ES-I3 (cell line): ENCODE data around the gene ATP8A1.

Source experiments
- H3K36me3 ChIP-seq: 2 replicates; pipeline ENCODE4 v1.6.1; 2013; ENCODE audit warnings: mild to moderate bottlenecking, low read length, control low read depth, moderate library complexity; ENCODE audit not compliant: insufficient read depth
- H3K4me1 ChIP-seq: 2 replicates; pipeline ENCODE4 v1.6.1; 2013; ENCODE audit warnings: mild to moderate bottlenecking, control low read depth, low read length; ENCODE audit not compliant: insufficient read depth
- H3K9ac ChIP-seq: 2 replicates; pipeline ENCODE4 v1.6.1; 2013; ENCODE audit warnings: low read depth, mild to moderate bottlenecking, low read length, moderate library complexity
- H3K9me3 ChIP-seq: 2 replicates; pipeline ENCODE4 v1.6.1; 2013; ENCODE audit warnings: mild to moderate bottlenecking, low read length, moderate library complexity; ENCODE audit not compliant: control insufficient read depth, insufficient read depth

Gene ATP8A1

DNA sequence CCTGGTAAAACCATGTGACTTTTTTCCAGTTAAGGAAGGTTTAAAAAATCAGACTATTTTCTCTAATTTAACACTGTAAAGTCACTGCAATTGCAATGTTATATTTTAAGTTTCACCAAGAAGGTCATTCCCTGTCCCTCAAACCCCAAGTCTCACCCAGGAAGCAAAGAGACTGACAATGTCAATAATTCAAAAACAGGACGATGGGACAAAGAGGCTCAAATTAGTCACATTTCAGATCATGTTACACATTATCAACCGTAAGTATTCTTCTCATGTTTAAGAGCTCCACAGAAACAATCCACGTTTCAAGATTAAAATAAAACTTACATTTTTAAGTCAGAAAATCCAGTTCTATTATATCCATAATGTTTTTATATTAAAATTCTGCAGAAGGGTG lies 246.5 kb downstream of the ATP8A1 start:
- no peaks in the 10 kb centered on the region for H3K9me3 ChIP-seq
- H3K36me3 ChIP-seq: no peaks in the 10 kb centered on the region
- no peak overlapping the region for H3K9ac ChIP-seq
- peaks cover 23% of the 10 kb centered on the region for H3K4me1 ChIP-seq

DNA sequence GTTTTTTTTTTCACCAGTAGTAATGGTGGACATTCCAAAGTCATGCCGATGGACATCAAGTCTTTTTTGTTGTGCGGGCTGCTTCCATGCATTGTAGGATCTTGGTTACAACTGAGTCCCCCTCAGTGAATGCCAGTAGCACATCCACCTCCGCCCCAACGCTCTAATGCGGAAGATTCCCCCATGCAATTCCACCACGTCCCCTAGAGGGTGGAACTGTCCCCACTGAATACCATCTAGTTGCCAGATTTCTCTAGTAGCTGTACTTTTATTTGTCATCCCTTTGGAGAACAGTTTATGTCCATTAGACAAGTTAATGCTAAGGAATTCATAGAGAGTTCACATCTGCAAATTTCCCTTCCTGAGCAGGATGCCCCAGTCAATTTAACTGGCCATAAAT lies 252.9 kb downstream of the ATP8A1 start:
- H3K9me3 ChIP-seq: no peaks in the 10 kb centered on the region
- no peaks in the 10 kb centered on the region for H3K36me3 ChIP-seq
- no peak overlapping the region for H3K9ac ChIP-seq
- peaks cover 12% of the 10 kb centered on the region for H3K4me1 ChIP-seq

DNA sequence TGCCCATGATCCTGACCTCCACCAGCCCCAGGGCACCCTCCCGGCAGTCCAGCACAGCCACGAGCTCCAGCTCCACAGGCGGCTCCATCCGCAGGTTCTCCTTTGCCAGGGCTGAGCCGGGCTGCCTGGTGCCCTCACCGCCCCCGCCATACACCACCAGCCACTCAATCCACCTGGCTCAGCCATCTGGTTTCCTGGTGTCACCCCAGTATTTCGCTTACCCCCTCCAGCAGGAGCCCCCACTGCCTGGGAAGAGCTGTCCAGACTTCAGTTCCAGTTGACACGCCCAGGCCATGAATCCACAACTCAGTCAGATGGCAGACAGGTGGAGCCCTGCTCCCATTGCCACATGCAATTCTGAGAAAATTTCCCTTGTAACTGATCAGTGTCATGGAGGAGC lies 255.7 kb downstream of the ATP8A1 start:
- H3K4me1 ChIP-seq: peaks cover 19% of the 10 kb centered on the region
- no peaks in the 10 kb centered on the region for H3K36me3 ChIP-seq
- H3K9ac ChIP-seq: no peak overlapping the region
- no peaks in the 10 kb centered on the region for H3K9me3 ChIP-seq

DNA sequence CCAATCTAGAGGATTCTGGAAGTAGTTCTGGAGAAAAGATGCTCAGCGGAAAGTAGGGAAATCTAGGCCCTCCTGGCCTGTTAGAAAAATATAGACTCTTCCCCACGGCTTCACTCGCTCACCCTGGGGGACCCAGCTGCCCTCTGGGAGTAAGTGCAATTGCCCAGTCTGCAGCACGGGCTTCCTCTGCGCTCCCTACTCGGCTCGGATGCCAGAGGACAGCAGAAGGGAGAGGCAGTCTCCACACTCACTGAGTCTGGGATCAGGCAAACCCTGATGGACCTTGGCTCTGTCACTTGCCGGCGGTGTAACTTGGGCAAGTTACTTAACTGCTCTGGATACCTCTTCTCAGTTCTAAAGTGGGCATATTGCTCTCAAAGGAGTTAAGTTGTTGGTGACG lies 257.5 kb downstream of the ATP8A1 start:
- H3K9ac ChIP-seq: peak overlapping the region; percentile 70; the same call in 1 of the 2 replicates
- H3K9me3 ChIP-seq: no peaks in the 10 kb centered on the region
- peaks cover 19% of the 10 kb centered on the region for H3K4me1 ChIP-seq
- no peaks in the 10 kb centered on the region for H3K36me3 ChIP-seq

DNA sequence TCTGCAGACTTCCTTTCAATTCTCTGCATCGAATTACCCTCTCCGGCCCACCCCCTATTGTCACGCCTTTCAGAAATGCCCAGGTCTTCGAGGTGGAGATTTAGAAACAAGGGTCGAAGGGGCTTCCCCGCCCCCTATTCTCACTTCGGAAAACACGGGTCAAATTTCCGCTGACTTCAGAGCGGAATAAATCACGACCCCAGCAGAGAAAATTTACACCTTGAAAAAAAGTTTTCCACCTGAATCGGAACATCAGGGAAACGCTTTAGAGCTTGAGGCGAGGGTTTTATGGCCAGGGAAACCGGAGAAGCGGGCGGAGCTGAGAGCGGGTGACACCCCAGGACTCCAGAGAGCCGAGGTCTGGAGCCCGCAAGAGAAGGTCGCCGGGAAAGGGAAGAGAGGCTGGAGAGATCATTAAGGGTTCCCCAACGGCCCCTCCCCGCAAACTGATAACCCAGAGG lies 258.0 kb downstream of the ATP8A1 start:
- Histone ChIP-seq H3K36me3 (no peaks in the 10 kb centered on the region), H3K9ac (peak overlapping the region; percentile 70; the same call in 1 of the 2 replicates), H3K9me3 (no peaks in the 10 kb centered on the region), H3K4me1 (peaks cover 19% of the 10 kb centered on the region)

DNA sequence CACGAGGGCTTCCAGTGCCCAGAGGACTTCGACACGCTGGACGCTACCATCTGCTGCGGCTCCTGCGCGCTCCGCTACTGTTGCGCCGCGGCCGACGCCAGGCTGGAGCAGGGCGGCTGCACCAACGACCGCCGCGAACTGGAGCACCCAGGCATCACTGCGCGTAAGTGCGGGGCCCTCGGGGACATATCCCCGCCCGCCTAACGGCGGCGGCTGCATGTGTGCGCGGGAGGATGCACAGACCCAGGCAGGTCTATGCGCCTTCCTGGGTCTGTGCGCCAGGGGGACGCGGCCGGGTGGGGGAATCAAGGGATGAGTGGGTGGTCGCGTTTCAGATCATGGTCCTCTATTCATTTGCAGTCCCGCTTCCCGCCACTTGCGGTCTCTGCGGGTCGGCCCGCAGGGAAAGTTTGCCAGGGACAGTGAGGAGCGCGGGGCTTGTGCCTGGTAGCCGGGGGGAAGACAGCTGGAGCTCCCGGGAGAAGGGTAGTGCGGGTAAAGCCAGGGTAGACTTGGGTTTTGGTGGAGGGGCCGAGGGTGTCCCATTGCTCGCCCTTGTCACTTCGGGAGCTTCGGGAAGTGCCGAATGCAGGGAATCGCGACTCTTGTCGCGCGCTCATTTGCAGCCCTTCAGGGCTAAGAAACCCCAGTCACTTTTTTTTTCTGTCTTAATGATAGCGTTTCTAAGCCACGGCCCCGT lies 258.6 kb downstream of the ATP8A1 start:
- no peaks in the 10 kb centered on the region for H3K9me3 ChIP-seq
- no peaks in the 10 kb centered on the region for H3K36me3 ChIP-seq
- H3K4me1 ChIP-seq: peaks cover 19% of the 10 kb centered on the region
- H3K9ac ChIP-seq: peak overlapping the region; percentile 70

DNA sequence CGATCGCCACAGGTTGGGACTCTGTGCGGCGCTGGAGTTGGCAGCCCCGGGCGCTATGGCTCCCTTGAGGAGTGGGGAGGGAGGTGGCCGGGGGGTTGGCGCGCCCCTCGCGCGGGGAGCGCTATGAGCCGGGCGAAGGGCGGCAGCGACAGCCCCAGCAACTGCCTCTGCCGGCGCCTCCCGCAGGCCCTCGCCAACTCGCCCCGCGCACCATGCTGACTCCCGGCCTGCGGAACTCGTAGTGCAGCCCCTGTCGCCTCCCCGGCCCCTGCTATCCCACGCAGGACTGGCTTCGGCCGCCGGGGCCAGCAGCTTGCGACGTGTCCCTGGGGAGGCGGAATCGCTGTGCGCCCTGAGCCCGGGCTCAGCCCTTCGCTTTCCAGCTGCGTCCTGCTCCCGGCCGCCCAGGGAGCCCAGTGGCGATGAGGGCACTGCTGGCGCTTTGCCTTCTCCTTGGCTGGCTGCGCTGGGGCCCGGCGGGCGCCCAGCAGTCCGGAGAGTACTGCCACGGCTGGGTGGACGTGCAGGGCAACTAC lies 259.2 kb downstream of the ATP8A1 start:
- no peaks in the 10 kb centered on the region for H3K36me3 ChIP-seq
- H3K9ac ChIP-seq: peak overlapping the region; percentile 70
- H3K4me1 ChIP-seq: peaks cover 19% of the 10 kb centered on the region
- no peaks in the 10 kb centered on the region for H3K9me3 ChIP-seq

DNA sequence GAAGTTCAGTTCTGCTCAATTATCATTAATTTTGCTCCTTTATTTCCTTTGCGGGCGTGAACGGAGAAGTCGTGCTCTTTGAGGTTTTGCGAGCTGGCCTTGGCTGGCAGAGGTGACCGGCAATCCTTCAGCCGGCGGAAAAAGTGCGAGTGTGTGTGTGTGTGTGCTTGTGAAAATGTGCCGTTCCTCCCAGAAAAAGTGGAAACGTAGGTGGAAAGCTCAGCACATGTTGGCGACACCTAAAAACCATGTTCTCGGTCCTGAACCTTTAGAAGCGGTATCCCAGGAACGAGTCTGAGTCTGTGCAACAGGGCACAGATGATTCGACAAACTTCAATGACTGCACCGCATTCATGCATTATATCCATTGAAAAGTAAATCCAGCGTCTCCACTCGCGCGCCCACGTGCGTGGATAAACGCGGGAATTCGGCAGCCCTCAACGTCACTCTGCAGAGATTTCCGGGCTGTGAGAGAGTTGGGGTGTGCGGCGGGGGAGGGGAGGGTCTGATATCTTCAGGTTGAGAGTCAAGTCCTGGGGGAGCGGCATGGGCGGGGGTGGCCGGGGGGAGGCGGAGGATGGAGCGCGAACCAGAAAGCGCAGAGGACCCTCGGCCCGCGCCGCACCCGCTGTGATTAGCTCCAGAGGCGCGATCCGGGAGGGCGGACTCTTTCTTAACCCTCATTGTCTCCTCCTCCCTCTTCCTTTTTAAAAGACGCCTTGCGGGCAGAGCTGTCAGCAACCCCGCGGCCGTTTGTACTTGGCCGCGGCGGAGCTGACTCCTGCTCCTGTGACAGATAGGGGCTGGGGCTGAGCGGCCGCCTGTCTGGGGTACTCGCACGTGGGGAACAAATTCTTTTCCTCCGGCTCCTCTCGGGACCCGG lies 259.9 kb downstream of the ATP8A1 start, which contains the start of gene SHISA3:
Gene SHISA3 (plus strand): TSS at position 737 of the 883 bp plus-strand sequence. CDS start 569 bp downstream, outside the sequence.
- Histone ChIP-seq H3K36me3 (no peaks in the 10 kb centered on the region), H3K9ac (peak within 1 kb of the TSS; percentile 70), H3K4me1 (peaks cover 19% of the 10 kb centered on the region), H3K9me3 (no peaks in the 10 kb centered on the region)

DNA sequence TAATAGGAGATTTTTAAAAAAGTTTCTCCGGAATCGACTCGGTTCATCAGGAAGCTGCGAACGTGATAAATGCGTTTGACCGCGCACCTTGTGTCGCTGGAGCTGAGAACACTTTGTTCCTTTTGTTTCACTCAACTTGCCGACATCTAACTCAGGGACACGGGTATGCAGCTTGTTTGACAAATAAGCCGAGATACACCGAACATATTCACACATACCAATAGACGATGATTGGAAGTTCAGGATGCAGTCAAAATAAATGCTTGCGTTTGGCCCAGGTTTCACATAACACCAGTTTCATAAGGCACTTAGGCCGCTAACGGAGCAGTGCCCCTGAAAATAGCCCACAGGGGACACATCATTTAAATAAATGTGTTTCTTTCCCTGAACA lies 260.5 kb downstream of the ATP8A1 start:
- Histone ChIP-seq H3K36me3 (no peaks in the 10 kb centered on the region), H3K9me3 (no peaks in the 10 kb centered on the region), H3K9ac (peak overlapping the region; percentile 57; the same call in 1 of the 2 replicates), H3K4me1 (peaks cover 19% of the 10 kb centered on the region)

DNA sequence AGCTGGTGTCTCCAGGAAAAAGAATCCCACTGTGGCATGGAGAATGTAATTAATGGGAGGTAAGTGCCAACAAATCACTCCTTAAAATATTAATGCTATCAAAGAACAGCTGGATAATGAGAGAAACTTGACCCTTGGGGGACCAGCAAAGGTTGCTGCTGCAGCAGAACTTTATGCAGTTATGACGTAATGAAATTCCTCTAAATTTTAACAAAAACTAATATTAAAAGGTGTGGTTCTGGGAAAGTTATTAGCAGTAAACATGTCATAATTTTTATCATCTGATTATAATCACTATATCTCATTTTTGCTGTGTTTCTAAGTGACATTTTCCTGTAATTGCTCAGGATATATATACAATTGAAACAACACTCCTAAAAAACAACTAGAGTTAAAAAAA lies 261.3 kb downstream of the ATP8A1 start:
- no peaks in the 10 kb centered on the region for H3K9me3 ChIP-seq
- peaks cover 16% of the 10 kb centered on the region for H3K4me1 ChIP-seq
- H3K36me3 ChIP-seq: no peaks in the 10 kb centered on the region
- no peak overlapping the region for H3K9ac ChIP-seq

DNA sequence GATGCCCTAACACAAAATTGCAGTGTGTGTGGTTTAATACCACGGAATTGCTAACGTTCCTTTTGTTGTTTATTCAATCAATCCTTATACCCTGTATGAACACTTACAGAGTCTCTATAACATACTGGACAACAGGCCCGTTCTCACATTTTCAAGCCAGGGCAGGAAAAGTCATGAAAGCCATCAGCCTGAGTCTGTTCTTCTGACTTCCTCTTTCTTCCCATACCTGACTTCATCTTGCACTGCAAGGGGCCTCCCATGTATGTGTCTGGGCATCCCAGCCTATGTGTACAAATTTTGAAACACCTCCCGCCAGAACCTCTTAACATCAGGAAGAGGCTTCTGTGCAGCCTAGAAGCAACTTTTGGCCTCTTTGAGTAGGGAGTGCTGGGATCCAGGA lies 264.5 kb downstream of the ATP8A1 start:
- Histone ChIP-seq H3K9me3 (no peaks in the 10 kb centered on the region), H3K4me1 (peaks cover 7% of the 10 kb centered on the region; the same call in 1 of the 2 replicates), H3K36me3 (no peaks in the 10 kb centered on the region), H3K9ac (no peak overlapping the region)

DNA sequence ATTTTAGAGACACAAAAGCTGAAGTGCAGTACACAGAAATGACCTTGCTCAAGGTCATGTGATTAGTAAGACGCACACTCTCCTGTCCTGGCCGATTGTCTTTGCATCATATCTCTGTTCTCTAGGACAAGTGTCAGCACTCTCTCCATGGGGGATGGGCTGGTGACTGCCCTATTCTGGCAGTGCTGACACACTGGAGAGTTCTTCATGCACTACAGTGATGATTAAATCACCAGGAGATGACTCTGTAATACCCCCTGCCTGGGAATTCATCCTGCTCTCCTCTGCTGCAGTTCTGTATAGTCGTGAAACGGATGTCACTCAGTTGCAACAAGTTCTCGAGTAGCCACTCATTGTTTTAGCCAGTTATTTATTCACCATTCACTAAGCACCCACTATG lies 264.9 kb downstream of the ATP8A1 start:
- Histone ChIP-seq H3K36me3 (no peaks in the 10 kb centered on the region), H3K4me1 (peaks cover 7% of the 10 kb centered on the region; the same call in 1 of the 2 replicates), H3K9me3 (no peaks in the 10 kb centered on the region), H3K9ac (no peak overlapping the region)

DNA sequence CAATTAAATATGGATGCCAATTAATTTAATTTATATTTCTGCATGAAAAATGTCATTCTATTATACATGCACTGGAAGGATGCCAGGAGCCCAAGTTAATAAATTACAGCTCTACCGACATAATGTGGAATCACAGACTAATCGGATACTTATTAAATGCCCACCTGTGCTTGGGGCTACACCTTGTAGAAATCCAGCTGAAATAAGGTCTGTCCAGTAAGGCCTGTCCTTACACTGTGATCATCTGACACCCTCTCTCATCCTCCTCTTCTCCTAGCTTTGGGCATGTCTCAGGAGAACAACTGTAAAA lies 265.6 kb downstream of the ATP8A1 start:
- no peak overlapping the region for H3K9ac ChIP-seq
- H3K9me3 ChIP-seq: no peaks in the 10 kb centered on the region
- no peaks in the 10 kb centered on the region for H3K36me3 ChIP-seq
- H3K4me1 ChIP-seq: peaks cover 1% of the 10 kb centered on the region; the same call in 1 of the 2 replicates

DNA sequence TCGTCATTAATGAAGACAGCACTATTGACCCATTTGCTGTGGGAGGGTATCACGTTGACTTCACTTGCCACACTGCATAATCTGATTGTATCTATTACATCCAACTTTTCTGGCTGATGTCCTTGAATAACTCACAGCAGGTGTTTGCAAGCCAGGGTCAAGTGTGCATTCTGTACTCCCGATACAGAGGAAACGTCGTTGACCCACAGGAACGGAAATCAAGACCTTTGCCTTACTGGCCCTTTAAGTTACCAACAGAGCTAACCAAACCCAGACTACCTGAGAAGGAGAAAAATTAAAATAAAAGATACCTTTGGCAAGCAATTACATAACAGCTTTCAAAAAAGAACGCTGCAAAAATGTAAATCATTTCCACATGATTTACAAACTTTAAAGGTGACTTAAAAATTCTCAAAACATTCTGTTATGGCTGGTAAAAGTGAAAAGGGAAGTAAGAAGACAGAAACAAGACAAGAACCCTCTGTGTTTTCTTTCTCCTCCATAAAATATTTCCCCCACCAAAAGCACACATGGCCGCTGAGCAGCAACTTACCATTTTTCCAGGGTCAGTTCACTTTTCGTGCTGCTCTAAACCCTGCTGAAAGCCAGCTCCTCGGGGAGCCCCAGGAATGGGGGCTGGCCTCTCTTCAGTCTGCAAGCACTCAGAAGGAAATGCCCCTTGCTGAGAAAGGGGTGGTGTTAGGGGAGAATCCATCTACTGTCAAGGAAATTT lies 266.1 kb downstream of the ATP8A1 start:
- H3K9ac ChIP-seq: no peak overlapping the region
- no peaks in the 10 kb centered on the region for H3K4me1 ChIP-seq
- H3K9me3 ChIP-seq: no peaks in the 10 kb centered on the region
- no peaks in the 10 kb centered on the region for H3K36me3 ChIP-seq
